GM10266 (cell line): ENCODE measurements around the gene ARNT2.

Experiments
- DNase-seq: peaks from one replicate; pipeline ENCODE4 v3.0.0; 2012; ENCODE audit errors: extremely low spot score
- TF ChIP-seq, protein P1 (sequence below): IDR thresholded peaks from 2 replicates; pipeline ENCODE4 v1.5.1; 2012; ENCODE audit warnings: mild to moderate bottlenecking, low read depth; ENCODE audit not compliant: control insufficient read depth, insufficient read depth; ENCODE audit errors: missing control alignments

ARNT2 gene

GRCh38 chr15:80584973-80585525 lies 180.9 kb downstream of the ARNT2 start:
- no peak for DNase-seq
- TF ChIP-seq, protein P1, sequence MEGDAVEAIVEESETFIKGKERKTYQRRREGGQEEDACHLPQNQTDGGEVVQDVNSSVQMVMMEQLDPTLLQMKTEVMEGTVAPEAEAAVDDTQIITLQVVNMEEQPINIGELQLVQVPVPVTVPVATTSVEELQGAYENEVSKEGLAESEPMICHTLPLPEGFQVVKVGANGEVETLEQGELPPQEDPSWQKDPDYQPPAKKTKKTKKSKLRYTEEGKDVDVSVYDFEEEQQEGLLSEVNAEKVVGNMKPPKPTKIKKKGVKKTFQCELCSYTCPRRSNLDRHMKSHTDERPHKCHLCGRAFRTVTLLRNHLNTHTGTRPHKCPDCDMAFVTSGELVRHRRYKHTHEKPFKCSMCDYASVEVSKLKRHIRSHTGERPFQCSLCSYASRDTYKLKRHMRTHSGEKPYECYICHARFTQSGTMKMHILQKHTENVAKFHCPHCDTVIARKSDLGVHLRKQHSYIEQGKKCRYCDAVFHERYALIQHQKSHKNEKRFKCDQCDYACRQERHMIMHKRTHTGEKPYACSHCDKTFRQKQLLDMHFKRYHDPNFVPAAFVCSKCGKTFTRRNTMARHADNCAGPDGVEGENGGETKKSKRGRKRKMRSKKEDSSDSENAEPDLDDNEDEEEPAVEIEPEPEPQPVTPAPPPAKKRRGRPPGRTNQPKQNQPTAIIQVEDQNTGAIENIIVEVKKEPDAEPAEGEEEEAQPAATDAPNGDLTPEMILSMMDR = no peak

DNA sequence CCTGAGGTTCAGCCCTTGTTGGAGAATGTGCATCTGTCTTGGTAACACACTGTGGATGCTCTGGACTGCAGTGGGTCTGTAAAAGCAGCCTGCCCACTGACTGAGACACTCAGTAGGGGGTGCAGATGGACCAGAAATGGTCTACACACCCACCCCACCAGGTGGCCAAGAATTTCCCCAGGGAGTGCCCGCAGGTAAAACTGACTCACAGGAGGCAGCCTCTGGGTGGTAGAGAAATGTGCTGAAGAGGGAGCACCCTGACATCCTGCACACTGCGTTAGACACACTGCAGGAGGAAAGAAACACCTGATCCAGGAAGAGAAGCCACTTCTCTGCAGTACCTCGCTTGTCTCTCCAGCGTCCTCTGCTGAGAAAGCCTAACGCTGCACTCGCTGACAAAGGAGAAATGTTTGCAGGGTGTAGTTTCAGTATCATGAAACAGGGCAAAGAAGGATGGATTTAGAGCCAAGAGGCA lies 181.4 kb downstream of the ARNT2 start:
- no peak for DNase-seq

DNA sequence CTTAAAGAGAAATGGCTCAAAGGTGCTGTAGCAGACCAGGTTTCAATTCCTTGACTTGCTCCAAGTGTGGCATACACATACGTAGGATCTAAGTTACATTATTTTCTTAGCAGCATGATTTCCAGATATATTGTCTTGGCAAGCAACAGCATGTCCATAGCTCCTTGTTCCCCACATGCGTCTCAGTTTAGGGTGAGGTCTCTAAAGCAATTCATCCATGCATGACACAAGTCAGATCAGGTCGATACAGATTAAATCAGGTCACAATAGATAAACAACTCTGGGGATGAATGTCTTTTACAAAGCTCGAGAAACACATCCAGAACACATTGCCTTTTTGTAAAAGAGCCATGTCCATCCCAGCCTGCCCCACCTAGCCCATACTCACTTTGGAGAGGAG lies 182.0 kb downstream of the ARNT2 start:
- TF ChIP-seq, protein P1 = no peak
- DNase-seq = no peak

More for the DNA sequence above, 181.4 kb downstream of the ARNT2 start:
- TF ChIP-seq, protein P1 = no peak

DNA sequence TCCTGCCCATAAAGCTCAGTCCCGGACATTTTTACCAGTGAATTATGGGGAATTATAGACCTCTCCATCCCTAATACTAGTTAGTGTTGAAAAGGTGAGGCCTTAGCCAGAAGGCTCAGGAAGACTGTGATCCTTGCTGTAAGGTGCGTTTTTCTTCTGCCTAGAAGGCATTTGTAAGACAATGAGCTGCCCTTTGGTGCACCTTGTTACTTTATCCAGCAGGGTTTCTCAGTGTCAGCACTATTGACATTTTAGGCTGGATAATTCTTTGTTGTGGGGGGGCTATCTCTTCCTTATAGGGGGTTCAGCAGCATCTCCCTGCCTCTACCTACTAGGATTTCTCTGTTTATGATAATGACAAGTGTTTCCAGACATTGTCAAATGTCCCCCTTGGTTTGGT lies 182.8 kb downstream of the ARNT2 start:
- DNase-seq = no peak

GRCh38 chr15:80587816-80588456 lies 183.8 kb downstream of the ARNT2 start:
- TF ChIP-seq, protein P1 = no peak
- DNase-seq = no peak

More for the DNA sequence above, 182.8 kb downstream of the ARNT2 start:
- TF ChIP-seq, protein P1 = no peak

GRCh38 chr15:80588801-80589200 lies 184.6 kb downstream of the ARNT2 start:
- TF ChIP-seq, protein P1 = no peak
- DNase-seq = no peak

GRCh38 chr15:80590761-80591355 lies 186.7 kb downstream of the ARNT2 start:
- TF ChIP-seq, protein P1 = no peak

More at GRCh38 chr15:80590761-80591355, 186.7 kb downstream of the ARNT2 start:
- no peak for DNase-seq
